Skeletal muscle satellite cell (primary cell): ENCODE data around the gene PPP4R1. TPM values are rescaled to one million over a fixed set of nuclear protein-coding genes. Genes with fewer than 3 reads are reported as not detected.

Source experiments
- H3K27me3 ChIP-seq: 2 replicates; pipeline ENCODE4 v1.7.0; 2013; ENCODE audit warnings: low read length; ENCODE audit not compliant: control insufficient read depth, insufficient read depth
- H3K36me3 ChIP-seq: 2 replicates; pipeline ENCODE4 v1.7.0; 2013; ENCODE audit warnings: mild to moderate bottlenecking, control low read depth, low read length; ENCODE audit not compliant: insufficient read depth
- H3K4me1 ChIP-seq: 2 replicates; pipeline ENCODE4 v1.7.0; 2013; ENCODE audit warnings: low read length; ENCODE audit not compliant: control insufficient read depth, insufficient read depth
- H3K4me2 ChIP-seq: 2 replicates; pipeline ENCODE4 v1.7.0; 2013; ENCODE audit warnings: mild to moderate bottlenecking, low read length
- H3K4me3 ChIP-seq: 2 replicates; pipeline ENCODE4 v1.7.0; 2013; ENCODE audit warnings: low read length
- H3K9ac ChIP-seq: 2 replicates; pipeline ENCODE4 v1.7.0; 2013; ENCODE audit warnings: mild to moderate bottlenecking, low read depth, low read length, moderate library complexity
- H3K9me3 ChIP-seq: replicated peaks from 2 replicates; pipeline ENCODE4 v1.7.0; 2013; ENCODE audit warnings: mild to moderate bottlenecking, control low read depth, low read length
- small RNA-seq: library from RNA; depleted of rRNA; stranded (forward); fragments of <200 nt; gene quantifications from one replicate; pipeline ENCODE3, GENCODE V24; 2012

PPP4R1 gene

GRCh38 chr18:9519399-9519798 lies 95.0 kb downstream of the PPP4R1 start:
- no peak overlapping the region for H3K9ac ChIP-seq

GRCh38 chr18:9517869-9518268 lies 96.5 kb downstream of the PPP4R1 start:
- H3K4me3 ChIP-seq: no peak overlapping the region
- H3K36me3 ChIP-seq: peaks cover 6% of the 10 kb centered on the region
- no peaks in the 10 kb centered on the region for H3K9me3 ChIP-seq
- H3K4me1 ChIP-seq: peaks cover 32% of the 10 kb centered on the region
- H3K27me3 ChIP-seq: no peaks in the 10 kb centered on the region
- H3K9ac ChIP-seq: no peak overlapping the region
- H3K4me2 ChIP-seq: no peak overlapping the region

More at GRCh38 chr18:9519399-9519798, 95.0 kb downstream of the PPP4R1 start:
- no peaks in the 10 kb centered on the region for H3K27me3 ChIP-seq
- H3K4me2 ChIP-seq: no peak overlapping the region
- no peak overlapping the region for H3K4me3 ChIP-seq
- H3K9me3 ChIP-seq: no peaks in the 10 kb centered on the region
- peaks cover 6% of the 10 kb centered on the region for H3K36me3 ChIP-seq
- peaks cover 23% of the 10 kb centered on the region for H3K4me1 ChIP-seq

- H3K36me3 ChIP-seq: no peaks in the 10 kb centered on the region
- no peaks in the 10 kb centered on the region for H3K9me3 ChIP-seq
- no peak overlapping the region for H3K4me3 ChIP-seq
- H3K27me3 ChIP-seq: no peaks in the 10 kb centered on the region
- H3K9ac ChIP-seq: no peak overlapping the region
- H3K4me1 ChIP-seq: peaks cover 32% of the 10 kb centered on the region
- no peak overlapping the region for H3K4me2 ChIP-seq
Observed at GRCh38 chr18:9516437-9517064, 97.8 kb downstream of the PPP4R1 start.

- H3K36me3 ChIP-seq: no peaks in the 10 kb centered on the region
- H3K9ac ChIP-seq: no peak overlapping the region
- H3K4me3 ChIP-seq: no peak overlapping the region
- H3K4me2 ChIP-seq: peak overlapping the region; percentile 65
- no peaks in the 10 kb centered on the region for H3K27me3 ChIP-seq
- H3K4me1 ChIP-seq: peaks cover 32% of the 10 kb centered on the region
- H3K9me3 ChIP-seq: no peaks in the 10 kb centered on the region
Observed at GRCh38 chr18:9513971-9514512, 100.3 kb downstream of the PPP4R1 start.

DNA sequence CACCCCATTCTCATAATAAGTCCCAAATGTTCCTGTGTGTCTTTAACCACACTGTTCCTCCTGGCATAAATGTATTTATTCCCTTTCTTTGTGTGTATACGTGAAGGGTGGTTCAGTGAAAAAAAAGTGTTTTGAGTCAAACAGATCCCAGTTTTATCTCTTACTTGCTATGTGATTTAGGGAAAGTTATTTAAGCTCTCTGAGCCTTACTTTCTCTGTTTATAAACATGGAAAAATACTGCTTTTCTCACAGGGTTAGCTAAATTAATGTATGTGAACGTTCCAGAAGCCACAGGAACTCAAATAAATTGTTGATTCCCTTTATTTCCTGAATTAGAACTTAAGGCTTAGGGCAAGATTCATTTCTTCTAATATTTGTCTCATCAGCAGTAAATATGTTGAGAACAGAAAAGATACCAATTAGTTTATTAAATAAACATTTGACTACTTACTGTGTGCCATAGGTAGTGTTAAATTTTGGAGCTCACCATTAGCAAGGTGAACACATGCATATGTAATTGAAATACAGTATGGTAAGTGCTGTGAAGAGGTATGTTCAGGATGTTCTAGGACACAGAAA lies 105.8 kb downstream of the PPP4R1 start:
- no peaks in the 10 kb centered on the region for H3K36me3 ChIP-seq
- no peak overlapping the region for H3K4me2 ChIP-seq
- no peaks in the 10 kb centered on the region for H3K9me3 ChIP-seq
- H3K4me1 ChIP-seq: peaks cover 6% of the 10 kb centered on the region
- H3K9ac ChIP-seq: no peak overlapping the region
- no peaks in the 10 kb centered on the region for H3K27me3 ChIP-seq
- no peak overlapping the region for H3K4me3 ChIP-seq

- H3K9me3 ChIP-seq: no peaks in the 10 kb centered on the region
- no peak overlapping the region for H3K9ac ChIP-seq
- H3K4me1 ChIP-seq: peaks cover 4% of the 10 kb centered on the region
- no peaks in the 10 kb centered on the region for H3K36me3 ChIP-seq
- no peak overlapping the region for H3K4me3 ChIP-seq
- no peaks in the 10 kb centered on the region for H3K27me3 ChIP-seq
- no peak overlapping the region for H3K4me2 ChIP-seq
Observed at GRCh38 chr18:9507565-9508088, 106.7 kb downstream of the PPP4R1 start.

DNA sequence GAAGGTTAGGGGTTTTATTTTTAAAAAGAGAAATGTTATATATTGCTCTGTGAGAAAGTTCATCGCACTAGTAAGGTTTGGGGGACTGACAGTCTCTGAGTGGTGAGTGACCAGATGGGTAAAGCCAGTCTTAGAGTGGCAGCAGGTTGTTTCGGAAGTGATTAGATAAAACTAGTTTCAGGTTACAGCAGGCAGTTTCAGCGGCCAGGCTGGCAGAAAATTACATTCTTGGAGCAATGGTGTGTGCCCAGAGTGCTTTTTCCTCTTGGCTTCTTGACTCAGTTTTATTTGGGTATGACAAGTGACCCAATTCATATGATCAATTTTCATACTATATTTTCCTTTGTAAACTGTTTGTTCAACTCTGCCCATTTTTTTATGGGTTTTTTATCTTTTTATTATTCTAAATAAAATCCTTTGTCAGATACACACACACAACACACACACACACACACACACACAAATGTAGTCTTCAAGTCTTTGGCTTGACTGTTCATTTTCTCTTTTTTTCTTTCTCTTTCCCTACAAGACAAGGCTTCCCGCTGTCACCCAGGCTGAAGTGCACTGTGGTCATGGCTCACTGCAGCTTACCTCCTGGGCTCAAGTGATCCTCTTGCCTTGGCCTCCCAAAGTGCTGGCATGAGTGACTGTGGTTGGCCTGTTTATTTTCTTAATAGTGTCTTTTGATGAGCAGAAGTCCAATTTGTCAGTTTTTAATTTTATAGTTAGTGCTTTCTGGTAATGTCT lies 108.1 kb downstream of the PPP4R1 start:
- H3K27me3 ChIP-seq: no peaks in the 10 kb centered on the region
- H3K4me1 ChIP-seq: peaks cover 4% of the 10 kb centered on the region
- no peaks in the 10 kb centered on the region for H3K9me3 ChIP-seq
- no peak overlapping the region for H3K4me3 ChIP-seq
- no peak overlapping the region for H3K4me2 ChIP-seq
- H3K9ac ChIP-seq: no peak overlapping the region
- no peaks in the 10 kb centered on the region for H3K36me3 ChIP-seq

Small RNA genes within 50 kb of the gene (small RNA-seq; reads per million reads assigned to genes)
- gene RNU2-27P (not detected), gene RNU6-903P (not detected)
